Activated naive CD4-positive, alpha-beta T cell treated with anti-CD3 and anti-CD28 coated beads, Interleukin-2, amount 50 U/mL, for 24 hours (primary cell): ENCODE measurements around the gene TNS1.

Experiments
- H3K27ac Mint-ChIP-seq: one replicate; pipeline ENCODE4 v1.8.0; 2021; ENCODE audit warnings: mild to moderate bottlenecking, mixed read lengths
- H3K27me3 Mint-ChIP-seq: one replicate; pipeline ENCODE4 v1.8.0; 2021; ENCODE audit warnings: mixed read lengths
- H3K36me3 Mint-ChIP-seq: one replicate; pipeline ENCODE4 v1.8.0; 2021; ENCODE audit warnings: mixed read lengths
- H3K4me1 Mint-ChIP-seq: one replicate; pipeline ENCODE4 v1.8.0; 2021; ENCODE audit warnings: mixed read lengths
- H3K4me3 Mint-ChIP-seq: one replicate; pipeline ENCODE4 v1.8.0; 2021; ENCODE audit warnings: mild to moderate bottlenecking, mixed read lengths
- H3K9me3 Mint-ChIP-seq: one replicate; pipeline ENCODE4 v1.8.0; 2021; ENCODE audit warnings: mixed read lengths

TNS1 gene

DNA sequence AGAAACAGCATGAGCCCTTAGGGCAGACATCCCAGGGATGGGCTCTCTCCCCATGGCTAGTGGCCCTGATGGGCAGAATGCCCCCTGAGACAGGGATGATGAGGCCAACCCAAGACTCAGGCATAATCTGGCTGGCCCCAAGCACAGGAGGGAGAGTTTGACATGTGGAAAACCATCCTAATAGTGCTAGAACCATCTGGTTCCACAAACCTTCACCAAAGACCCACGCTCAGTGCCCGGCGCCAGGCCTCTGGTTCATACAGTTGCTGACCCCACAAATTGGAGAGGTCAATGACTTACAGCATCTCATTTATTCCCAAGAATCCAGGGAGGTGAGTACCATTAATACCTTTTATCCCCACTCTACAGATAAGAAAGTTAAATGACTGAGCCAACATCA lies 95.5 kb downstream of the TNS1 start:
- H3K27me3 Mint-ChIP-seq = peaks cover 20% of the 10 kb centered on the region
- no peak overlapping the region for H3K4me3 Mint-ChIP-seq

DNA sequence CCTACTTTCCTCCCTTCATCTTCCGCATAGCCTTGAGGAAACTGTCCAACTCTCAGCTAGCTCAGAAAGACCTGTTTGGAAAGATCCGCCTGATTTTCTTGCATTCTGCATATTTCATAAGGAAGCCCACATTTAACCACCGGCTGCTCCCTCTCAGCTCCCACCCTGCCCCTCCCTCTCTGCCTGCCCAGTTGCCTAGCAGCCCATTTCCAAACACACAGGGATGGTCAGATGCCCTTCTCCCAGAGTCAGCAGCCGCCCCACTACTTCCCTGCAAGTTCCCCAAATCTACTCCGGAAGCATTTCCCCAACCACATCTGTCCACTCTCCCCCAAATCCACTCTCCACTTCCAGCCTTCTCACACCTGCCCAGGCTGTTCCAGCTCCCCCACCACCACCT lies 96.0 kb downstream of the TNS1 start:
- H3K36me3 Mint-ChIP-seq = no peaks in the 10 kb centered on the region
- H3K4me3 Mint-ChIP-seq = no peak overlapping the region
- H3K27ac Mint-ChIP-seq = no peak overlapping the region
- no peaks in the 10 kb centered on the region for H3K4me1 Mint-ChIP-seq
- peaks cover 20% of the 10 kb centered on the region for H3K27me3 Mint-ChIP-seq
- no peaks in the 10 kb centered on the region for H3K9me3 Mint-ChIP-seq

More for the DNA sequence above, 95.5 kb downstream of the TNS1 start:
- no peaks in the 10 kb centered on the region for H3K36me3 Mint-ChIP-seq
- H3K9me3 Mint-ChIP-seq = no peaks in the 10 kb centered on the region
- no peak overlapping the region for H3K27ac Mint-ChIP-seq
- H3K4me1 Mint-ChIP-seq = no peaks in the 10 kb centered on the region

DNA sequence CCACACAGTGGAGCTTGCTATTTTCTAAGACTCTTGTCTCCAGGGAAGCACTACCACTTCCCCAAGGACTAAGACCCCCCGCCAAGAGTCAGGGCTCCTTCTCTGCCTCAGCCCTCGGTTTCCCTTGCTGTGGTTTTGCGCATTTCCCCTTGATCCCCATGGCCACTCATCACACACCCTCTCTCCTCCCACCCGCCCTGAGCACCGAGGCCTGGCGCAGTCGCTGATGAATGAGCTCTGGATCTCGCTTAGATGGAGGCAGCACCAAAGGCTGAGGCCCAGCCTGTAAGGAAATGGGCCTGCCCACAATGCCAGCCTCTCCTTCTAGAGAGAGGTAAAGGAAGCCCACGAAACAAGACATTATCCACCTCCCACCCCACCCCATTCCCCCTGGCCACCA lies 96.9 kb downstream of the TNS1 start:
- H3K27ac Mint-ChIP-seq = no peak overlapping the region
- no peaks in the 10 kb centered on the region for H3K36me3 Mint-ChIP-seq
- no peaks in the 10 kb centered on the region for H3K9me3 Mint-ChIP-seq
- no peaks in the 10 kb centered on the region for H3K4me1 Mint-ChIP-seq
- H3K27me3 Mint-ChIP-seq = peaks cover 20% of the 10 kb centered on the region
- no peak overlapping the region for H3K4me3 Mint-ChIP-seq

DNA sequence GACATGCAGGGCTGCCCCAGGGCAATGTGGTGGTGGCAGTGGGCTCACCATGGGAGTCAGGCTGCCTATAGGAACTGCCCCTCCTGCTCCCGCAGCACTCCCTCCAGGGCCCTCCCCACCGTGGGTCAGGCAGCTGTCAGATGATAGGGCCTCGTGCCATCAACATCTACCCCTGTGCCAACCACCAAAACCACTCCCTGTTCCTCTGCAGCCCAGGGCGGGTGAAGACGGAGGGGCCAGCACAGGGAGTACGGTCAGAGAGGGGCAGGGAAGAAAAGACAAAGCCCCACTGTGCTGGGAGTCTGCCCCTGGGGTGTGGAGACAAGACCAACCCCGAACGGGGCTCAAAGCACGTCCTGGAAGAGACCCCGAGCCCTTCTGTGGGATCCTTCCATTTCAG lies 97.4 kb downstream of the TNS1 start:
- H3K36me3 Mint-ChIP-seq = no peaks in the 10 kb centered on the region
- no peak overlapping the region for H3K27ac Mint-ChIP-seq
- no peak overlapping the region for H3K4me3 Mint-ChIP-seq
- H3K4me1 Mint-ChIP-seq = no peaks in the 10 kb centered on the region
- peaks cover 20% of the 10 kb centered on the region for H3K27me3 Mint-ChIP-seq
- no peaks in the 10 kb centered on the region for H3K9me3 Mint-ChIP-seq

DNA sequence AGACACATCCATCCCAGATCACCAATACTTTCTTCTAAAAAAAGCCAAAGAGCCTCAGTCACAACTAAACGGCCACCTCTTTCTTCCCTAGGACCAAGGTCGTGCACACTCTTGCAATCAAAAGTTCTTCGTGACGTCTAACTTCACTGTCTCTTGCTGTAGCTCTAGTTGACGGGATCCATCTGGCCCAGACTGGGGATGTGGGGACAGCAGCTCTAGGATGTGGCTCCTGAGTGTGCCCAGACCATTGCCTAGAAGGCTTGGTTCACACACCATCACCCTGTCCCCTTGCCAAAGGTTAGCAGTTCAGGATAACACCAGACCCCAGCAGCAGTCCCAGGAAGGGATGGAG lies 98.2 kb downstream of the TNS1 start:
- peaks cover 20% of the 10 kb centered on the region for H3K27me3 Mint-ChIP-seq
- H3K9me3 Mint-ChIP-seq = no peaks in the 10 kb centered on the region
- no peaks in the 10 kb centered on the region for H3K4me1 Mint-ChIP-seq
- H3K36me3 Mint-ChIP-seq = no peaks in the 10 kb centered on the region
- H3K27ac Mint-ChIP-seq = no peak overlapping the region
- H3K4me3 Mint-ChIP-seq = no peak overlapping the region

DNA sequence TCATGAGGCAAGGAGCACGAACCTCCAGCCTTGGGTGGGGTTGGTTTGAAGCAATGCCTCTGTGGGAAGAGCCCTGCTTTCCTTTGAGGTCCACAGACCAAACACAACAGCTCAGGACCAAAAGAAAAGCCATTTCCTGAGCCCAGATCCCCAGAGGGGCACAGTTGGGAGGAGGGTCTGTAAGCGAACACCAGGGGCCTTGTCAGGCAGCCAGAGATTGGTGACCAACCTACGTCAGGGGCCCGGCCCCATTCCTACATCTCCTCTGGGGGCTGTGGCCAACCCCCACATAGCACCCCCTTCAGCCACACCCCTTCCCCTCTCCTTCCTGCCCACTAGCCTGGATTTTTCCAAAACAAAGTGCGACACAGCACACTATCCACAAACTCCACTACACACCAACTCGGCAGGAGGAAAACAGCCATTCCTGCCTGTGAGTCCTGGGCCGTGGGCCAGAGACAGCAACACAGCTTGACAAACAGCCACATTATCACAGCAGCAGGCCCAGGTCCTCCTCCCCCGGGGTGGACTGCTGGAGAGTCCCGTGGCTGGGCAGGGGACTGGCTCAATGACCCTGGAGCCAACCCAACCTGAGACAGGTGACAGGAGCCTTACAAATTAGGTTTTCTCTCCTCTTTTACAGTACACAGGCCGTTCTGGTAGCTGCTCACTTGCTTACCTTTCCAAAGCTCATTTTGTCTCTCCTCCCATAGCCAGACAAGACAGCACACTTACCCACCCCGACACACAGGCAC lies 98.8 kb downstream of the TNS1 start:
- Mint-ChIP-seq H3K36me3 (no peaks in the 10 kb centered on the region), H3K9me3 (no peaks in the 10 kb centered on the region), H3K27me3 (peaks cover 20% of the 10 kb centered on the region), H3K4me3 (no peak overlapping the region), H3K27ac (no peak overlapping the region), H3K4me1 (no peaks in the 10 kb centered on the region)

DNA sequence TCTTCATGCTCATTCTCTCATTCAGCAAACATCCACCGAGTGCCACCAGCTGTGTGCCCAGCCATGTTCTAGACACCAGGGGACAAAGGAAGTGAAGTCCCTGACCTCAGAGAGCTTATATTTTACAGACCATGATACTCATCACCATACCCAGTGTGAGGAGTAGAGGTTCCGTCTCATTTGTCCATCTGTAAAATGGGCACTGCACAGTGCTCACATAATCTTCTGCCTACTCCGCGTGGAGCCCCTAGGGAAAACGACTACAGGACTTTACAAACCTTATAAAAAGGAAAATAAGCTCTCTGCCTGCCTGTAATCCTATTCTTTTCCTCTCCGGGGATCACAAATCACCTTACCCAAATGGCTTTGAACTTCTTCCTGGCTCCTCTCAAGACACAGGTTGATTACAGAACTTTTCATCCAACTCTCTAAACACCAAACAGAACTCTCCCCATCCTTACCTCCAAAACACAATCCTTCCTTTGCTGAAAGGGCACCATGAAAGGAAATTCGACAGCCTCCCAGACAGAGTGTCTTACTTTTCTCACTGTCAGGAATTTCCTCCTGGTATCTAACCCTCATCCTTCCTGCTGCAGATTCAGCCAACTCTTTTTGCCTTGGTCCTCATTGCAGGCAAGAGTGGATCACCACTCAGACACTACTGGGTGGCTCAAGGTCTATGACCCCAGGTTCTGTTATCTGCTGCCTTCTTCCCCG lies 99.5 kb downstream of the TNS1 start:
- H3K4me1 Mint-ChIP-seq = no peaks in the 10 kb centered on the region
- no peaks in the 10 kb centered on the region for H3K9me3 Mint-ChIP-seq
- H3K36me3 Mint-ChIP-seq = no peaks in the 10 kb centered on the region
- H3K27me3 Mint-ChIP-seq = peaks cover 20% of the 10 kb centered on the region
- no peak overlapping the region for H3K4me3 Mint-ChIP-seq
- no peak overlapping the region for H3K27ac Mint-ChIP-seq

DNA sequence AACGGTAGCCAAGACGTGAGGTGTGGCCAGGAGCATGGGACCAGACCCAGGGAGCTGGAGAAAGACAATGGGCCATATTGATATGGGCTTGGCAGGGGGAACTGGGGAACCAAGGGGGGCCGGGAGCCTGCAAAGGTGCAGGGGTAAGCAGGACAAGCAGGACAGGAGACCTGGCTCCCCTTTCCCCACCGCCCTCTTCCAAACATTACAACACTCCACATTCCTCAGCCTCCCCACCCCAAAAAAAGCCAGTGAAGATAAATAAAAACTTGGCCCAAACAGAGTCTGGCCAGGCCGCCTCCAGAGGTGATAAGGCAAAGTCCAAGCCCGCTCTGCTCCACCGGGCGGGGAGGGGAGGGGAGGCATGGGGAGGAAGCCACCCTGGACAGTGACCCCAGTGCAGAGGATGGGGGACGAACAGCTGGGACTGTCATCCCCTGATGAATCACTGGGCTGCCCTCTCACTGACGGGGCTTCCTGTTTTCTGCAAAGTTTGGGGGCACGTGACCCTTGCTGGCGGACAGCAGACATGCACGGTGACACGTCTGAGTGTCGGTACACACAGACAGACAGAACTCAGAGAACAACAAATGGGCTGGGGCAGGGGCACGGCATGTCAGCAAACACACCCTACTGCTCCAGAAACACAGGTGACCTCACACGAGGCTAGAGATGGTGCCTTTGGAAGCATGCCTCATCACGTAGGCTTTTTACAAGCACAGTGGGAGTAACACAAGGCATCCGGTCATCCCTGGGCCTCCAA lies 100.2 kb downstream of the TNS1 start:
- no peaks in the 10 kb centered on the region for H3K36me3 Mint-ChIP-seq
- H3K4me1 Mint-ChIP-seq = no peaks in the 10 kb centered on the region
- H3K9me3 Mint-ChIP-seq = no peaks in the 10 kb centered on the region
- H3K27ac Mint-ChIP-seq = no peak overlapping the region
- peaks cover 16% of the 10 kb centered on the region for H3K27me3 Mint-ChIP-seq
- H3K4me3 Mint-ChIP-seq = no peak overlapping the region

DNA sequence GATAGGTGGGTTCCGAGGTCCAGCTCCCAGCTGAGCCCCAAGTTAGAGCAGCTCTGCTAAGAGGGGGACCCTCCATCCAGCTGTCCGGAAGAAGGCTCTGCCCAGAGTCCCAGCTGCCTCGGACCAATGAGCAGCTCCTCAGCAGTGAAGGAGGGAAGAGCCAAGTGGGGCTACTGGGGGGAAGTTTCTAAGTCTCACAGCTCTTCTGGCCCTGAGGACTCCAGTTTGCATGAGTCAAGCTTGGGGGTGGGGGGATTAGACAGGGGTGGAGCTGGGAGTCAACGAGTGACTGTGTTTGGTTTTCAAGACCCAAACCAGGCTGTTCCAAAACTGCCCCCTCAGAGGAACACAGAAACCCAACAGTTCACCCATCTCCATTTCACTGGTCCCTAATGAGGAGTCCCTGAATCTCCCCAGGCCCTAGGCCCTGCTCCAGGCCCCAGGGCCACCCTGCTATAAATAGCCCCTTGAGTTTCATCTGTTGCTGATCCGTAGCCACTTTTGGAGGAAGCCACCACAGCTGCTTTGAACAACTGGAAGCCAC lies 100.9 kb downstream of the TNS1 start:
- H3K4me3 Mint-ChIP-seq = no peak overlapping the region
- H3K36me3 Mint-ChIP-seq = no peaks in the 10 kb centered on the region
- no peaks in the 10 kb centered on the region for H3K4me1 Mint-ChIP-seq
- no peaks in the 10 kb centered on the region for H3K9me3 Mint-ChIP-seq
- peaks cover 14% of the 10 kb centered on the region for H3K27me3 Mint-ChIP-seq
- no peak overlapping the region for H3K27ac Mint-ChIP-seq

DNA sequence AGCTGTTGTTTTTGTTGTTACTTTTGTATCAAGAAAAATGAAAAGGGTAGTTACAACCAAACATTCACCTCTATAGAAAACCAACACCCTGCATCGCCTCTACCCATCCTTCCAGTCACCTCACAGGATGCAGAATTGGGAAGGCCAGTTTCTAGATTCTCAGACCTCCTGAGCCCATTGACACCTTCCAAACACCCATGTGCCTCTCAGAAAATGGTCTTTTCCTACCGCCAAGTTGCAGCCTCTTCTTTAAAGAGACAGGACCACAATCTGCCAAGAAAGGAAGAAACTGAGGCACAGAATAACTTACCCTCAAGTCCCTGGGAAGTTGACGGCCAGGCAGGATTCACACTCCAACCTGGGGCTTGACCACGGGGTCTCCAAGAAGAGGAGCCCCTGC lies 101.4 kb downstream of the TNS1 start:
- Mint-ChIP-seq H3K36me3 (no peaks in the 10 kb centered on the region), H3K4me3 (no peak overlapping the region), H3K27me3 (peaks cover 13% of the 10 kb centered on the region), H3K4me1 (no peaks in the 10 kb centered on the region), H3K9me3 (no peaks in the 10 kb centered on the region), H3K27ac (no peak overlapping the region)

DNA sequence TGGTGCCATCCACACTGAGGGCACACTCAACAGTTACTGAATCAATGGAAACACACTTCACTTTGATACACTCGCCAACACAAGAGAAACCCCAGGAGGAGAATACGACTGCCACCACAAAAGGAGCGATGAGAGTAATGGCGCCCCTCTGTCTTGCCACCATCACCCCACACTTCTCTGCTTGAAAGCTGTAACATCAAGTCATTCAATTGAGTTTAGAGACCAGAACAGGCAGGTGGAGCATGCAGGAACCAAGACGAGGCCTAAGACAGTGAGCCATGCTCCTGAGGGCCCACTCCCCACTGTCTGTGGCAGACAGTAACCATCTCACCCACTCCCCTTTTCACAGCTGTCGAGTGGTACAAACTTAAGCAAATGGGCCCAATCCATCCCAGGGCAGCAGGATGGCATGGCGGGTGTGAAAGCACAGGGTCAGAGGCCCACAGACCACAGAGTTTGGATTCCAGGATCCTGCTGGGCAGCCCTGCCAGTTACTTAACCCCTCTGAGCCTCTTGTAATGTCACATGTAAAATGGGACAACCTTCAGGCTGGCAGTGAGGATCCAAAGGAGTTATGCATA lies 101.9 kb downstream of the TNS1 start:
- no peaks in the 10 kb centered on the region for H3K4me1 Mint-ChIP-seq
- H3K27ac Mint-ChIP-seq = no peak overlapping the region
- H3K27me3 Mint-ChIP-seq = peaks cover 11% of the 10 kb centered on the region
- H3K9me3 Mint-ChIP-seq = no peaks in the 10 kb centered on the region
- H3K36me3 Mint-ChIP-seq = no peaks in the 10 kb centered on the region
- no peak overlapping the region for H3K4me3 Mint-ChIP-seq

DNA sequence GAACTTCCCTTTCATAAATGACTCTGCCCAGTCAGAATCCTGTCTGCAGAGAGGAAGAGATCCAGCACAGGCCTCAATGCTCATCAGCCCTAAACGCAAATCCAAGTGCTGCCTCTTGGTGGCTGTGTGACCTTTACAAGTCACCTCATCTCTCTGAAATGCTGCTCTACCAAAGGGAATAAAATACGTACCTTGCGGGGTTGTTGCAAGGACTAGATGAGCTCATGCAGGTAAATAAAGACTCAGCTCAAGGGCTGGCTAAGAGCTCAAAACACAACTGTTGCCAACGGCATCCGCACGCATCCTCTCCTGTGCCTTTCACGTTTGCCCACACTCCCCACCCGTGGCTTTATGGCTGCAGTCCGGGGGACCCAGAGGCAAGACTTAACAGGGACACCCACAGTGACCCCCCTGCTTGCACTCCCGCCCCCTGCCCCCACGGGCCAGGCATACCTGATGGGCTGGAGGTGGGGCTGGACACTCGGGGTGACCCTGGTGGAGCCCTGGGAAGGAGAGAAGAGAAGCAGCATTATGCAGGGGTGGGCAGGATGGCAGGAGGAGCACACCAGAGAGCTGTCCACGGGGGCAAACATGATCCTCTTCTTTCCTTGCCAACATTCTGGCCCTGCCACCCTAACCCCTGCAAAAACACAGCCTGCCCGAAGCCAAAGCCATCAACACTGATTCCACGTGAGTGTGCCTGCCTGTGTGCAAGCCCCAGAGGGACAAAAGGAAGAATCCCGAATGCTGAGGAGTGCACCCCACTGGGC lies 102.6 kb downstream of the TNS1 start:
- Mint-ChIP-seq H3K36me3 (no peaks in the 10 kb centered on the region), H3K27me3 (peaks cover 8% of the 10 kb centered on the region), H3K9me3 (no peaks in the 10 kb centered on the region), H3K4me1 (no peaks in the 10 kb centered on the region), H3K27ac (no peak overlapping the region), H3K4me3 (no peak overlapping the region)

DNA sequence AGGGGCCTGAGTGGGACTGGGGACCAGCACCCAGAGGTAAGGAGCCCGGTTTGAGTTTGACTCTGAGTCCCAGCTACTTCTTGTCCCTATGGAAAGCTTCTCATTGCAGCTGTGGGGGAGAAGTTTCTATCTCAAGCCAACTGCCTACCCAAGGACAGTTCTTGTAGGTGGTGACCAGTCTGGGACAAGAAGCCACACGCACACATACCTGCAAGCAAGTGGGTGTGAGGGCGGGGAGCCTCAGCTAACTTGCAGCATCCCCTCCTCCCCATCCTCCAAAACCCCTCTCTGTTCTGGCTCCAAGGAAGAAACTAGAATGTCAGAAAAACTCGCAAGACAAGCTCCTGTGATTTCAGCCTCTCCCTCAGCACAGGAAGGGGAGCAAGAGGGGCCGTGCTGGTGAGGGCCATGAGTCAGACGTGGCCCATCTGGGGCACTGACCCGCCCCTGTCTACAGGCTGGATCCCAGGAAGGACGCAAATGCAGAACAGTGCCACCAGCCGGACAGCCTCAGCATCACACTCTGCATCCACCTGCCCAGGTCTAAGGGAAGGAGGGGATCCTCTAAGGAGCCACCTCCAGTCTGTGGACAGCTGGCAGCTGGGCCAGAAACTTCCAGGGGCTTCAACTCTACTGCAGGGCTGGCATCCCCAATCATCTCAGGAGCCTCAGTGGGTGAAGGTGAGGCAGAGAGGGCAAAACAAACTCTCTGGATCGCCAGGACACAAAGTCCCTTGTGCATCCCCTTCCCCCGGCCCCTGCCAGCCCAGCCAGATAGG lies 103.4 kb downstream of the TNS1 start:
- Mint-ChIP-seq H3K27me3 (peaks cover 5% of the 10 kb centered on the region), H3K4me1 (no peaks in the 10 kb centered on the region), H3K27ac (no peak overlapping the region), H3K4me3 (no peak overlapping the region), H3K36me3 (no peaks in the 10 kb centered on the region), H3K9me3 (no peaks in the 10 kb centered on the region)
